LNCaP clone FGC (cell line): ENCODE results near the gene SLC8A1.

Source experiments
- DNase-seq: peaks from one replicate; pipeline ENCODE4 v3.0.0-alpha.2; 2011; ENCODE audit warnings: low read depth
- H3K4me3 ChIP-seq: 2 replicates; pipeline ENCODE4 v1.5.1; 2011; ENCODE audit warnings: mild to moderate bottlenecking, low read depth, low read length, control low read depth
- TF ChIP-seq, protein P1 (sequence below): IDR thresholded peaks from 2 replicates; pipeline ENCODE4 v1.5.1; 2012; ENCODE audit warnings: mild to moderate bottlenecking; ENCODE audit not compliant: control insufficient read depth, insufficient read depth; ENCODE audit errors: extremely low read depth

The SLC8A1 gene

DNA sequence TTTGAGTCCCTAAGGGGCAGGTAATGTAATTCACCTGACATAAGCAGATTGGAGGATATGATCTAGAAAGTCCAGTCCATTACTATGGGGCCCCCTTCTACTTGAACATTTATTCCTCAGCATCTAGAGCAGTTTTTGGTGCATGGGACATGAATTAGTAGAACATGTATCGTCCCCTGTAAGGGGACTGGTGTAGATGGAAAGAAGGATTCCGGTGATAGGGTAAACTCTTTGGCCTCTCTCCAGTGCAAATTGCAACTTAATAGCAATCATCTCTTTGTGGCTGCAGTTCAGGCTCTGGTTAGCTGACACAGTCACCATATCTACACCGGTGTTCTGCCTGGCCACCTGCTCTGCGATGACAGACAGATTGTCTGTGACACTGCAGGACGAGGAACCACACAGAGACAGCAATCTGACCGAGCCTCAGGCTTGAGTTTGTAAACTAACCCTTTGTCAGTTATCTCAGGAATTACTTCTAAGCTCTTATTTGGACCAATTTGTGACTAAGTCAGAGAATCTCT, 6.4 kb upstream of the SLC8A1 start:
- no peak for DNase-seq
- TF ChIP-seq, protein P1, sequence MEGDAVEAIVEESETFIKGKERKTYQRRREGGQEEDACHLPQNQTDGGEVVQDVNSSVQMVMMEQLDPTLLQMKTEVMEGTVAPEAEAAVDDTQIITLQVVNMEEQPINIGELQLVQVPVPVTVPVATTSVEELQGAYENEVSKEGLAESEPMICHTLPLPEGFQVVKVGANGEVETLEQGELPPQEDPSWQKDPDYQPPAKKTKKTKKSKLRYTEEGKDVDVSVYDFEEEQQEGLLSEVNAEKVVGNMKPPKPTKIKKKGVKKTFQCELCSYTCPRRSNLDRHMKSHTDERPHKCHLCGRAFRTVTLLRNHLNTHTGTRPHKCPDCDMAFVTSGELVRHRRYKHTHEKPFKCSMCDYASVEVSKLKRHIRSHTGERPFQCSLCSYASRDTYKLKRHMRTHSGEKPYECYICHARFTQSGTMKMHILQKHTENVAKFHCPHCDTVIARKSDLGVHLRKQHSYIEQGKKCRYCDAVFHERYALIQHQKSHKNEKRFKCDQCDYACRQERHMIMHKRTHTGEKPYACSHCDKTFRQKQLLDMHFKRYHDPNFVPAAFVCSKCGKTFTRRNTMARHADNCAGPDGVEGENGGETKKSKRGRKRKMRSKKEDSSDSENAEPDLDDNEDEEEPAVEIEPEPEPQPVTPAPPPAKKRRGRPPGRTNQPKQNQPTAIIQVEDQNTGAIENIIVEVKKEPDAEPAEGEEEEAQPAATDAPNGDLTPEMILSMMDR = no peak
- no peak overlapping the region for H3K4me3 ChIP-seq

DNA sequence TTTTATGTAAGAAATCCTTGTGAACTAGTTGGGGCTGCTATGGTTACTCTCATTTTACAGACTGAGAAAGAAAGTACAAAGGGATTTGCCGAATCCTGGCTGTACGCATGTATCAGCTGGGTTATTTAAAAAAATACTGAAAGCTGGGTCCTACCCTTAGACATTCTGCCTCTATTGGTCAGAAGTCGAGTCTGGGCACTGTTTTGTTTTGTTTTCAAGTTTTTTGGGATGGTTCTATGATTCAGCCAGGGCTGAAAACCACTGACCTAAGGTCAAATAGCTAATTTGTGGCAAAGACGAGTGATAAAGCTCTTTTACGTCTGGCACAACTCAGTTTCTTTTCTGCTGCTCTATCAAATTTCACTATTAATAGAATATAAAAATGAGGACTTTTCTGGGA, 5.9 kb upstream of the SLC8A1 start:
- DNase-seq = no peak
- TF ChIP-seq, protein P1 = no peak
- H3K4me3 ChIP-seq = no peak overlapping the region

DNA sequence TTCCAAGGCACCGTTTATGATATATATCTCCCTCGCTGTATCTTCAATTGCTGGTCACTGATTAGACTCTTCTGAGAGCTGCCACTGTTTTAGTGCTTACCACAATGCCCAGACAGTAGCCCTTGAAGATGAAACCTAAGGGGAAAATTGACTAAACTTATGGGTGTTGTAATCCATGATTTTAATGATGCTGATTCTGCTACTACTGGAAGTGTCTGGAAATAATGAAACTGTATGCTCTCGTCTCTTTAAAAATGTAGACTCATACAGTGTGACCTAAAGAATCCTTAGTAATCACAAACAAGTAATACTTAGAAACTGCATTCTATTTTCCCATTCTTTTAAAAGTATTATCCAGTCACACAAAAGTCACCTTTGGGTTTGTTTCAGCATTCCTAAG, 5.5 kb upstream of the SLC8A1 start:
- DNase-seq = no peak
- H3K4me3 ChIP-seq = no peak overlapping the region
- TF ChIP-seq, protein P1 = no peak

DNA sequence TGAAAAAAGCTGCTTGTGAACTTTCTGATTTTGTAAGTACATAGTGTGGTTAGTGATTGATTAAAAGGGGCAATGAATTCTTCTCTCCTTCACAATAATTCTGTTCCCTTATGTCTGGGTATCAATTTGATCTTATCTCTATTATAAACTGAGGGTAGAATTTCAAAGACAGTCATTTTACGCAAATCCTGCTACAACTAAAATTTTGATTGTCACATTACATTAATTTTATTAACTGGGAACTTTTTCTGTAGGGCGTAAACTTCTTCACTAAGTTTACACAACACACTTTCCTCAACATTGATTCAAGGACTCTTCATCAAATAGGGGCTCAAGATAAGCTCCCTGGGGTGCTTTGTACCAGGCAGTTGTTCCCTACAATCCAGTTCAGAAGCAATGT, 5.0 kb upstream of the SLC8A1 start:
- DNase-seq = no peak
- TF ChIP-seq, protein P1 = no peak

DNA sequence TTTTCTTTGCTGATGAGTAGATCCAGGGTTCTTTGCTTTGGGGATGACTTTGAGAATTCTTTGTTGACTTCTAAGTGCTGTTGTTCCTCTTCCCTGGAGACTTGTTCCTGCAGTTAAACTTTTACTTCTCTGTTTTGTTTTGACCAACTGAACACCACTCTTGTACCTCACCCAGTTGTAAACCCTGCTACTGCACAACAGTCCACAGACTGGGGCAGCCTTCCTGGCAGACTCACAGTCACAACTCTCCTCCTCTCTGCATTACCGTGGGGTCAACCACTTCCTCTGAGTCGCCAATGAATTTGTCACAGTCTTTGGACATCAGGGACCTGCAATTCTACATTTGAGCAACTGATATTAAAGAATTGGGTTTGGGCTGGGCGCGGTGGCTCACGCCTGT, 3.8 kb upstream of the SLC8A1 start:
- DNase-seq = no peak
- H3K4me3 ChIP-seq = no peak overlapping the region
- TF ChIP-seq, protein P1 = no peak

More for the DNA sequence above, 5.0 kb upstream of the SLC8A1 start:
- no peak overlapping the region for H3K4me3 ChIP-seq

DNA sequence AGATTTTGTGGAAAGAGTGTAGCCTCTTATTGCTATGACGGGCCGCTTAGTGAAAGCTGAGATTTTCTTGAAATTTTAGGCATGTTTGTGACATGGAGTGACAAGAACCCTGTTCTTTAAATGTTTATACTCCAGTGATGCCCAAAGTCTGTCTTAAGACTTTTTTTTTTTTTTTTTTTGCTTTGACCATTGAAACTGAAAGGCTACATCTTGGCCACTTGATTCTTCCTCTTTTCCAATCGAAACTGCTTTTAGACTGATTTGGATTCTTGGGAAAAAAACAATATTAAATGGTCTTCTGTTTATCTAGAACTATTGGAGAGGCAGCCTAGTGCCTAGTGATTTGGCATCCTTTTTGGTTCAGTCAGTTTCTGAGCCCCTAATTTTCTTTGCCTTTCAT, 2.4 kb upstream of the SLC8A1 start:
- TF ChIP-seq, protein P1 = no peak
- no peak for DNase-seq
- no peak overlapping the region for H3K4me3 ChIP-seq

DNA sequence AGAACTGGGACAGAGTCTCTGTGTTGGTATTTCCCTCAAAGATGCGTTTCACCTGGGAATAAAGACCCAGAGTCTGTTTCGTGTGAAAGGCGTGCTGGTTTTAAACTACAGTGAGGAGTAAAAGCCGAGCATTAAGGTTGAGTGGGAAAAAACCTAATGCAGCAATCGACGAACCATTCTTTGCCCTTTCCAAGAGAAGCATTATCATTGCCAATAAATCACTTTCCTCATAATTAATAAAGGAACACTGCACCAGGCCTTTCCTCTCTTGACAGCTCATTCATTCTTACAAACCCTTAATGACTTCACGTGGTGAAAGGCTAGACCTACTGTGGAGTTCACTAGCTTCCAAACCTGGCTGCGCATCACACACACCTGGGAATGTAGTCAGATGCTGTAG, 896 bp upstream of the SLC8A1 start:
- TF ChIP-seq, protein P1 = no peak

More for the DNA sequence above, 896 bp upstream of the SLC8A1 start:
- H3K4me3 ChIP-seq = no peak overlapping the region
- no peak for DNase-seq
